ENCODE data around the gene DCHS2.
"Not testable (repeated sequence)": the region's sequence is repeated elsewhere in the genome, so short reads cannot be mapped to it uniquely, and the experiment has no call there.

The DCHS2 gene

GRCh38 chr4:154217384-154217783 is 274.2 kb downstream of the DCHS2 start:
- DNase-seq (ENCODE audit: low read depth), result not testable (repeated sequence)

- no peak for DNase-seq (ENCODE audit: low read depth)
Observed at GRCh38 chr4:154211506-154211905, 280.1 kb downstream of the DCHS2 start.

DNA sequence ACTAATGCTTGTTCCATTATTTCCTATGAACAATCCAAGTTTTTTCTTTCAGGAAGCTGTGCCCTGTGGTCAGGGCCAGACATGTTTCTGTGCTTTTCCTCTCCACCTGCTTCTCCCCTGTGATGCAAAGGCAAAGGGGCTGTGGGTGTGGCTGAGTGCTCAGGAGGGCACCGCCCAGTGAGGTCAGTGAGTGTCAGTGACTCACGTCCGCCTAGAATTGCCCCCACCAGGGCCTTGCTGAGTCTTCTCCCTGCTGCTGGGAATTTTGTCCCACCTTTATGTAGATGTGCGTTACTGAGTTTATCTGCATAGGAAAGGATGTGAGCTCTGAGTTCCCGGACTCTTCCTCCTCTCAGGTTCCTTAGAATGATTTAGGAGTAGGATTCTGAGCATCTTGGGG is 283.2 kb downstream of the DCHS2 start:
- DNase-seq (ENCODE audit: low read depth), result no peak

- DNase-seq (ENCODE audit: low read depth), result no peak
Observed at GRCh38 chr4:154205471-154205870, 286.1 kb downstream of the DCHS2 start.

DNA sequence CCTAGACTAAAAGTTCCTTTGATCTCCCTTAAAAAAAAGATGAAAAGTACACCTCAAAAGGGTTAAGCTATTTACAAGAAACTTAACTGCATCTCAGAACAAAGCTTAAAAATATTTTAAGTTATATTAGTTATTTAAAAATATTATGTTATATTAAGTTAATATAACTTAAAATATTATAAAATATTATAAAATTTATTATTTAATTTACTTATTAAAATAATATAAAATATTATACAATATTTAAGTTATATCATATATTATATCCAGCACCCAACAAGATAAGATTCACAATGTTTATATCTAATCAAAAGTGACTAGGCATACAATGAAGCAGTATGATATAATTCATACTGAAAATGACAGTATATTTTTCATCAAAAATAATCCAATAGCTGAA is 296.9 kb downstream of the DCHS2 start:
- DNase-seq (ENCODE audit: low read depth), result no peak

- no peak for DNase-seq (ENCODE audit: low read depth)
Observed at GRCh38 chr4:154192585-154192984, 299.0 kb downstream of the DCHS2 start.

DNA sequence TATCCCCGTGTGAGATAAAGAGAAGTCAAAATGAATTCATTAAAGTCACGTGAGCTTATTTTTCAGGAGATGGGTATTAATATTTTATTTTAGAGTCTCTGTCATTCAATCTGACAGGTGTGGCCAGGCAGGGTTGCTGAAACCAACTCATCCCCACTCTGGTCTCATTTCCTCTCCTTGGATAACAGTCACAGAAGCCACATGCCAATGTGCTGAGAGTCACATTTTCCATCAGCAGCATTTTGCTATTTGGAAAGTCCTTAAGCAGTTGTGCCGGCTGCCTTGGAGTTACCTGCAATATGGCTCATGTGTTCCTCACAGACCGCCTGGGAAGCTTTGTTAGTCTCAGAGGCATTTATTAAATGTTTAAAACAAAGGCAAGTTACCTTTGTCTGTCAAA is 302.3 kb downstream of the DCHS2 start:
- no peak for DNase-seq (ENCODE audit: low read depth)

DNA sequence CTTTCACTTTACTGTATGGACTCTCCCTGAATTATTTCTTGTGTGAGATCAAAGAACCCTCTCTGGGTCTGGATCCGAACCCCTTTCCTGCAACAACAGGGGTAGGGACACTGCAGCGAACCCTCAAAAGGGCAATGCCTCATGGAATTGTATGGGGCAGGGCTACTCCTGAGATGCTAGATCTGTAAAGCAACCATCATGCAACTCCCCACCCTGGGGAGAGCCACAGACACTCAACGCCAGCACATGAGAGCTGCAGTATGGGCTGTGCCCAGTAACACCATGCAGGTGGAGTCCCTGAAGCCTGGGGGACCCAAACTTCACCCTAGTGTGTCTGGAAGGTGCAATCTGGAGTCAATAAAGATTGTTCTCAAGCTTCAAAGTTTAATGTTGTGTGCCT is 304.7 kb downstream of the DCHS2 start:
- DNase-seq (ENCODE audit: low read depth), result no peak

DNA sequence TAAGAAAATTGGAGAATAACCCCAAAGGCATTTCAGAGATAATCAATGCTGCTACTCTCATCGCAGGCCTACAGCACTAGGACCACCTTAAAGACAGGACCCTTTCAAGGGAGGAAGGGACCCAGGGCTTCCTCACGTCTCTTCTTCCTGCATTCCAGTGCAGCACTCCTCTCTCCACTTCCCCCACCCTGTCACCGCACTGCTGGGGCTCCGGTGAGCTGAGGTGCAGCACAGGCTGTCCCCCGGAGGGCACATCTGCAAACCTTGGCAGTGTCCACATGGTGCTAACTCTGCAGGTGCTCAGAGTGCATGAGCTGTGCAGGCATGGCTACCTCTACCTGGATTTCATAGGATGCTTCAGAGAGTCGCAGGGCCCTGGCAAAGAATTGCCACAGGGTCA is 305.6 kb downstream of the DCHS2 start:
- DNase-seq (ENCODE audit: low read depth), result no peak

GRCh38 chr4:154184238-154184637 is 307.4 kb downstream of the DCHS2 start:
- DNase-seq (ENCODE audit: low read depth), result no peak

DNA sequence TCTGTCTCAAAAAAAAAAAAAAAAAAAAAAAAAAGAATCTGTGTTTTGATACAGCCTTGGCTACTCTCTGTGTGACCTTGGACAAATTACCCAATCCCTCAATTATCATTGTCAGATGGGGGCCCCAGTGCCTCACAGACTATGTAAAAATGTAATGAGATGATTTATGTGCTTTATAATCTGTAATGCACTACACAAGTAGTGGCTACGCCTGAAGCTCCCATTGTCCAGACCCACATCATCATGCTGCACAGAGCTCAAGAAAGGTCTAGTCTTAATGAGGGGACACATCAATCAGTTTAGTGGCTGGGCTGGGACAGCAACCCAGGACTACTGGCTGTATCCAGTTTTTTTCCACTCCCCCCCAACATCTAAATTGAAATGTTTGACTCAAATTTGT is 308.3 kb downstream of the DCHS2 start:
- no peak for DNase-seq (ENCODE audit: low read depth)
